GM21360 (cell line): ENCODE results near the gene ULK3.

Experiments used
- ATAC-seq: cut with Tn5 transposase; IDR thresholded peaks from one replicate; pipeline ENCODE4 v1.9.1; 2021; ENCODE audit warnings: mild to moderate bottlenecking, moderate library complexity; ENCODE audit not compliant: unreplicated experiment

Gene ULK3

DNA sequence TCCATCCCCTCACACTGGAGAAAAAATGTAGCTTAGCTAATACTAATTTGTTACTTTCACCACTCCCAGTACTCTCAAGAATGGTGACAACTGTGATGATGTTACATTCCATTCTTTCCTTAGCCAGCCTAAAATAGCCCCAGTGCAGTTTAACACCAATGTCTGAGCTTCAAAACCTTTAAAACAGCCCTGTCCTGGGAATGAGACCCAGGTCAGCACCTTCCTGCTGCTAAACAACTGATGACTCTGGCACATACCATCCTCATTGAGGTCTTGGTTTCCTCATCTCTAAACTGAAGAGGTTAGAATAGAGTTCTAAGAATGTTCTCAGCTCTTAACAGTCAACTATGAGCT lies 26.4 kb upstream of the ULK3 start:
- ATAC-seq, result no peak

DNA sequence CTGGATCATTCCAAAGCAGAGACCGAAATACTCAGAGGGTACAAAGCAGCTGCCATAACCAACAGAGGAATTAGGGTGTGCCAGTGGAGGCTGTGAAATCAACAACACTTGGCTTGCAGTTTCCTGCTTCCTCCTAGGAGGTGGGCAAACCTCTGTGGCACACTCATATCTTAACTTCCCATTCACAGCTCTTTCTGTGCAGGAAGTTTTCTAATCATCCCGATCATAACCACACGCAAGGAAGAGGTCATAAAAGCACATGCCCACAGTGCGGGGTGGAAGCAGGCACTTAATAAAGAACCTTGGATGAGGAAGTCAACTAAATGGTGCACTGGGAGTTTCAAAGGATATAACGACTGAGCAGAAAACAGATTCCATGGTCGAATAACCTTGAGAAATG lies 25.1 kb upstream of the ULK3 start:
- no peak for ATAC-seq

DNA sequence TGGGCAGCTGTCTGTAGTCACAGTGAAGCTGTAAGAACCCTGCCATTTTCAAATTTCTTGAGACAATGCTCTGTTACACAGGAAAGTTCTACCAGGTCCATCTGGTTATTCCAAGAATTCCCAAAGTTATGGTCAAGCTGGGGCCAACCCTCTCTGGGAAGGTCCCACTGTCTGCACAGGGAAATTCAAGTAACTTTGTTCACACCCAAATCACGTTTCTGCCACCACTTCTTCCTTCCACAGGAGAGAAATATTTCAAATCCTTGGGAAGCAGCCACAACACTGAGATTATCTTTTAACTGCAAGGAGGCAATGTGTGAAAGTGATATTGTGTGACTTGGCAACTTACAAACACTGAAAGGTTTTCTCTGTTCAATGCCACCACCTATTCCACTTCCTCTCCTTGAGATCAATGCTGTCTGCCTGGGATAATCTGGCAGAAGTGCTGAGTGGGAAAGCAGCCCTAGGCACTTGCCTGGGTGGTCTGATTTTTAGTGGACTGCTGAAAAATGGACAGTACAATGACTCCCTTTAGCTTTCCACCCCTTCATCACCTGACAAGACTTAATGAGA lies 24.6 kb upstream of the ULK3 start:
- ATAC-seq, result no peak

DNA sequence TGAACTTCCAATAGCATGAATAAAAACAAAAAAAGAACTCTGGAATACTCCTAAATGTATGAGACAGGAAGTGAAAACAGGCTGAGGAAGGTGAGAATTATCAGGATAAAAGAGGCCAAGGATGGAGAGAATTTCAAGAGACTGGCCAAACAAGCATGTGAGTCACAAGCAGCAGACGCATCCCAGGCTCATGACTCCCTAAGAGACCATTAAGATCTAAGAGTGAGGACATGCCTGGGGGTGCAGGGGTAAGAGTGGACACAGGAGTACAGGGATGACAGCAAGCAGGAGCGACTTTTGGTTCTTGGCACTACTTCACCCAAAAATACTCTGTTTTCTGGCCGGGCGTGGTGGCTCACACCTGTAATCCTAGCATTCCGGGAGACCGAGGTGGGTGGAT lies 23.1 kb upstream of the ULK3 start:
- no peak for ATAC-seq

DNA sequence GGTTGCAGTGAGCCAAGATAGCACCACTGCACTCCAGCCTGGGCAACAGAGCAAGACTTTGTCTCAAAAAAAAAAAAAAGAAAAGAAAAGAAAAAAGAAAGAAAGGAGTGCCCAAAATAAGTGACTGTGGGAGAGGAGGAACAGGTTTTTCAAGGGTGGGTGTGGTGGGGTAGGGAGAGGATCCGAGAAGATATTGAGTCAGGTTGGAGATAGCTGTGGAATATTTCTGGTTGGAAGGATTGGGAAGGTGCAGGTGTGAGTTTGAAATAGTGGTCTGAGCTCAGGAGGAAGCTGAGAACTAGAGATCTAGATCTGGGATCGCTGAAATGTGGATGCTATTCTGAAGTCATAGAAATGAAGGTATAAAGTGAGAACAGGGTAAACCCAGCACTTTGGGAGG lies 22.4 kb upstream of the ULK3 start:
- no peak for ATAC-seq

DNA sequence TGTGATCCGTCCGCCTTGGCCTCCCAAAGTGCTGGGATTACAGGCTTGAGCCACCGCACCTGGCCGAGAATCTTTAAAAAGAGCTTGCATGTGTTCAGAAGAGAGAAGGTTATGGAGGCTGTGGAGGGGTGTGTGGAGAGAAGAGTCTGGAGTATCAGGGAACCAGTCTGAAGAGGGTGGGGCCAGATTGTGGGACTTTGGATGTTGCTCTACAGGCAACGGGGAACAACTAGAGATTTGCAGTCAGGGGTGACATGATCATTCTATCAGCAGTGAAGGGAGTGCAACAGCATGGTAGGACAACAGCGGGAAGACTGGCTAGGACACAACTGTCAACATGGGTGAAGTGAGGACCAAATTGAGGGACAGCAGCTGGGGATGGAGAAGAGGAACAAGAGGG lies 21.3 kb upstream of the ULK3 start:
- no peak for ATAC-seq

DNA sequence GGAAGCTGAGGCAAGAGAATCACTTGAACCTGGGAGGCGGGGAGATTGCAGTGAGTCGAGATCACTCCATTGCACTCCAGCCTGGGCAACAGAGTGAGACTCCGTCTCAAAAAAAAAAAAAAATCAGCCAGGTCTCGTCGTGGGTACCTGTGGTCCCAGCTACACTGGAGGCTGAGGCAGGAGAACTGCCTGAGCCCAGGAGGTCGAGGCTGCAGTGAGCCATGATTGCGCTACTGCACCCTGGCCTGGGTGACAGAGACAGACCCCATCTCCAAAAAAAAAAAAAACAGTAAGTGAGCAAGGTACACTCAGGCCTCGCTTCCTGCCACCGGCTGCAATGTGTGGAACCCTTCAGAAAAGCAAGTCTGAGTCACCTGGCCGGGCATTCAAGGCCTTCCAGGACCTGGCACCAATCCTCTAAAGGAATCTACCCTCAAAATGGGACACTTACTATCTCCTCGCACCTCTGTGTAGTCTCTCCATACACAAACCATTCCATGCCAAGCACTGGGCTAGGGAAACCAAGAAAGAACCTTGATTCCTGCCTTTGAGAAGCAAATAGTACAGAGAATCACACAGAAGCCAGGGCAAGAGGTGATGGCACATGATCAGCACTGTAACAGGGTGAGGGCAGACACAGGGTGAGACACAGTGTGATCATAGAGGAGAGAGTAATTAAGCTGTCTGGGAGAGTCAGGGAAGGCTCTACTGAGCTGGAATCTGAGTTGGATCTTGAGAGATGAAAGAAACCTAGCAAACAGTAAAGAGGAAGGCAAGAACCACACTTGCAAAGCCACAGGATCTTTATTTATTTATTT lies 20.5 kb upstream of the ULK3 start:
- ATAC-seq, result no peak

DNA sequence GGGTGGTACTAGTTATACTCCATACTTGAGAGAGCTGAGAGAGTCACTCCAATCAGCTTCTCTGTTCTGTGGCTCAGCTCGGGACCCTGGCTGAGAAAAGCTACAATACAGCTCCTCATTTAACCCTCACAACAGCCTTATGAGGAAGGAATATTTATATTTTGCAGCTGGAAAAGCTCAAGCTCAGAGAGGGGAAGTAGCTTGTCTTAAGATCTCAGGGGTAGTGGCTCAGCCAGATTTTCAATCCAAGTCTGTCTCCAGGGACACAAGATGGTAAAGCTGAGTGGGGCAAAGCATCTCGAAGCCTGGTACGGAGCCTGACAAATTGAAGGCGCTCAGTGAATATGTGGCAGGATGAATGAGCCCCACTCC lies 15.4 kb upstream of the ULK3 start:
- no peak for ATAC-seq

DNA sequence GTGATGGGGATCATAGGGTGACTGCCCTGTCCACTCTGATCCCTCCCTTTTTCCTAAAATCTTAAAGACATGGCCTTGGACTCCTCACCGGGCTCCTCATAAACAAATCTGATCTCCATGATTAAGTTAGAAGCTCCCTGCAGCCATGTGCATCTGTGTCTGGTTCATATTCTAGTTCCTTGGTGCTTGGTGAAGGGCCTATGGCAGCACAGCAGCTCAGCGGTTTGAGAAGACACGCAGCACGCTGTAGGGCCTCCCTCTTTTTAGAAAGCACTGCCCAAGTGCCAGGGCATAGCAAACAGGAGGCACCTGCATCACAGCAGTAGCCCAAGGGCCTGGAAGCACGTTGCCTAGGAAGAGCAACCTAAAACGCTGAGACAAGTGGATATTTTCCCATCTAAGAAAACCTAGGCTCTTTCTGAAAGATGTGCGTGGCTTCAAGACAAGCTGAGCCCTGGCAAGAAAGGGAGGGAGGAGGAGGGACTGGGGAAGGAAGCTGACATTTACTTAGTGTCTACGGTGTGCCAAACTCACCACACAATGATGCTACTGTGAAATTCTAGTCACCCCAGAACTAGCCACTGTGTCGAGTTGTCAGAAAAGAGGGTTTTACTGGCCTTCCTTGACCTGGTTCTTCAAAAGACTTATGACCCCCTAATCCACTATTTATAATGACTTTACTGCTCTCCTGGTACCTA lies 14.9 kb upstream of the ULK3 start:
- ATAC-seq, result no peak

DNA sequence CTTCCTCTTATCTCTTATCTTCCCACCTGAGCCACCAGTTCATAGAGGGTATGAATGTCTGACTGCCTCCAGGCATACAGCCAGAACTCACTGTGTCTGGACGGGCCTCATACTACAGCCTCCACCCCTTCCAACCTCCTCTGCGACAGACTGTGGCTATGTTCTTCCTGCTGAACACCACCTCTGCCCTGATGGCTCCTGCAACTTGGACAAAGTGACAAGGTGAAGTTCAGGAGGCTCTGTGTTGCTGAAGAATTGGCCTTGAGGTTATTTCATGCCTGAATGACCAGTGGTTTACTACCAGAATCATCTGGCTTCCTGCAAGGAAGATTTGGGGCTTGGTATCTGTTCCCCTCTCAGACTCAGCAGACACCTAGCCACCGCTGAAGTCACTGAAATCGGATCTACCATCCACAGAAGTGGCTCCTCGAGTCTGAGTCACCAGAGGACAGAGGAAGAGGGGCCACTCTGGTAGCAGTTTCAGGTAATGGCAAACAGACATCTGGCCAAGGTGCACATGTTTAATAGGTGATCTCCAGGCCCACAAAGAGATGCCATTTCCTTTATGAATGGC lies 14.2 kb upstream of the ULK3 start:
- no peak for ATAC-seq

DNA sequence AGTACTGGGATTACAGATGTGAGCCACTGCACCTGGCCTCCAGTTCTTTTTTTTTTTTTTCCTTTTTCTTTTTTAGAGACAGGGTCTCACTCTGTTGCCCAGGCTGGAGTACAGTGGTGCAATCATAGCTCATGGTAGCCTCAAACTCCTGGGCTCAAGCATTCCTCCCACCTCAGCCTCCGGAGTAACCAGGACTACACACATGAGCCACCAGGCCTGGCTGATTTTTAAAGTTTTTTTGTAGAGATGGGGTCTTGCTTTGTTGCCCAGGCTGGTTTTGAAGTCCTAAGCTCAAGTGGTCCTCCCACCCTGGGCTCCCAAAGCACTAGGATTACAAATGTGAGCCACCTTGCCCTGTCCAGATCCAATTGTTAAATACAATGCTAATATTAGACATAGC lies 13.6 kb upstream of the ULK3 start:
- no peak for ATAC-seq

DNA sequence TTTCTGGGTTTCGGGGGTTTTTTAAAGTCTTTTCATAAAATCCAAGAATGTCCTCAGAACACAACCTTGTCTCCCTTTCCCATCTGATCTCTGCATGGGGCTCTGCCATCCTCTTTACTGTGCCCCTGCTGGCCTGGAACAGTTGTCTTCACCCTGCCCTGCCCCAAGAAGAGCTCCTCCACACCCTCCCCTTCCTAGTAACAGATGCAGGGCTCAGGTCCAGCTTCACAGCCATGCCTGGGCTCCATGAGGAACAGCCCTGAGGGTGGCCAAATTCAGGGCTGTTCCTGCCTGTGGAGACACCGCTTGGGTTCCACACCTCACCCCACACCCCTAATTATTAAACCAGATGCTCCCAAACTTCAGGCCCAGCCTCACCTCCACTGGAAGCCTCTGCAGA lies 12.9 kb upstream of the ULK3 start:
- no peak for ATAC-seq

DNA sequence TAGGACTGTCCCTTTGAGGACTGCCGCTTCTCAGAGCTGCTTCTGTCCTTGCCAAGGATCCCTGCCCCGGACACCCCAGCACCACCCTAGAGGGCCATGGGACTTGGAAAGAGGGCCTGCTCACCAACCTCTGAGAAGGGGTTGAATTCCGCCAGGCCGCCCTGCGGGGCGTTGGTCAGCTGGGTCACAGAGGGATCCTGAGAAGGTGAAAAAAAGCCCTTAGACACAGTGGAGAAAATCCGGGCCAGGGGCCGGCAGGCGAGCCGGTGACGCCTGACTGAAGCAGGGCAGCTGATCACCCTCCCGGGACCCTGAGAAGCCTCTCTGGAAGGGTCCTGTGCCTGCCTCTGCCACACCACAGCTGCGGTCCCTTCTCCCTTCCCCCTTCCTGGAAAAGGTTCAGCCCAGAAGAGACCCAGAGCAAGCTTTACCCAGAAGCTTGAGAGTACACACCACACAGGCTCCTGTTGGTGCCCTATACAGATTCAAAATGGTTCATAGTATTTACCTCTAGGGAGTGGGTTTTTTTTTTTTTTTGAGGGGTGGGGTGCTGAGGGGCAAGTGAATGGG lies 11.6 kb upstream of the ULK3 start:
- ATAC-seq, result no peak

DNA sequence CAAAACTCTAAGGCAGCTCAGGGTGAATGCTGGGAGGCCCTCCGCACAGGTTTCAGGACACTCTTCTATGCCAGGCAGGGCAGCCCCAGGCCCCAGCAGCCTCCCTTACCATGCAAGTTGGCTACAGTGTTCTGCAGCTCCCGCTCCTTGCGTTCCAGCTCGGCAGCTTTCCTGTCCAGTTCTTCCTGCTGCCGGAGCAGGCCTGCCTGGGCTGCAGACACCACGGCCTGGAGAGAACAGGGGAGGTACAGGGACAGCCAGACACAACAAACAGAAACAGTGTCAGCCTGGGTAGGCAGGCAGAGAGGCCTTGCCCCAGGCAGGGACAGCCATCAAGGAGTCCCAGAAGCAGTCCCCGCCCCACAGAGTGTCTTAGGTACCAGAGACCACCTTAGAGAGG lies 9.0 kb upstream of the ULK3 start:
- no peak for ATAC-seq

DNA sequence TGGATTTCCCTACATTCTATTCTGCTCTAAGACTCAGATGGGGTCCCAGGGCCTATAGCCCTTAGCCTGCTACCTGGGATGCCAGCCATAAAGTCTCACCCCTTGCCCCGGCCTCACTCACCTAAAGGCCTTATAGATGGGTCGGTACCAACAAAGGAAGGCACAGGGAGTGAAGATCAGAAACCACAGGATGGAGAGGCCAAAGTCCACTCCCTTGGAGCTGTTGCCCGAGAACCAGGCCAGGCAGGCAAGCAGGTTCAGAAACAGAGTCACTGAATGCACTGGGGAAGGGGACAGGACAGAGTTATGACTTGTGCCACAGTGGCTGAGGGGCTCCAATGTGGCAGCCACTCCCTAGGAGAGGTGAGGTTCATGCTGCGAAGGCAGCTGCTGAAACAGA lies 7.4 kb upstream of the ULK3 start:
- ATAC-seq, result no peak

DNA sequence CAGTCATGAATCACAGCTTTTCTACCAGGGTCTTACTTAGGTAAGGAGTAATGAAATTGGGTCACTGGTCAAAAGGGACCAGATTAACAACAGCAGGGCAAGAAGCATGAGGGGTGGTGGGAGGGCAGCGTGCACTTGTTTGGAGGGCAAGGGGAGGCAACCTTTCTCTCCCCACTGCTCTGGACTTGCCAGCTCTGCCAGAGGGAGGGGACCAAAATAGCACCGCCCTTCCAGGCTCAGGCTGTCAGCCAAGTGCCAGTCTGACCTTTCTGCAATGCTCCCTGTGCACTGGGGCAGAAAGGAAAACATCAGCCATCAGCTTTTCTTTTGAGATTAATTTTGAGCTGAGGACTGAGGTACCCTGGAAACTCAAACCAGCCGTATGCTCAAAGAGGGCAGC lies 4.5 kb upstream of the ULK3 start:
- no peak for ATAC-seq

DNA sequence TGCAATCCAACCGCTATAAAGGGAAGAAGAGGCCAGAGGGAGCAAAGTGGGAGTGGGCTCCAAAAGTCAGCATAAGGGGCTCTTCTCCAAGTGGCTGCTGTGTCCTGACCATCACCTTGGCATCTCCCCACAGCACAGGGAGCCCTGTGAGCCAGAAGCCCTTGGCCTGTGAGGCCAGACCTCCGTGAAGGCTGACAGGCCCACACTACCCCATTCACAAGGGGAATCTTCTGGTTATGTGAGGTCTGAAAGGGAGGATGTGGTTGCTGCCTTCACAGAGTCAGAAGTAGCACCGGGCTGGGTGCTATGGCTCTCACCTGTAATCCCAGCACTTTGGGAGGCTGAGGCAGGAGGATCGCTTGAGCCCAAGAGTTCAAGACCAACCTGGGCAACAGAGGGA lies 2.6 kb upstream of the ULK3 start:
- ATAC-seq, result no peak

DNA sequence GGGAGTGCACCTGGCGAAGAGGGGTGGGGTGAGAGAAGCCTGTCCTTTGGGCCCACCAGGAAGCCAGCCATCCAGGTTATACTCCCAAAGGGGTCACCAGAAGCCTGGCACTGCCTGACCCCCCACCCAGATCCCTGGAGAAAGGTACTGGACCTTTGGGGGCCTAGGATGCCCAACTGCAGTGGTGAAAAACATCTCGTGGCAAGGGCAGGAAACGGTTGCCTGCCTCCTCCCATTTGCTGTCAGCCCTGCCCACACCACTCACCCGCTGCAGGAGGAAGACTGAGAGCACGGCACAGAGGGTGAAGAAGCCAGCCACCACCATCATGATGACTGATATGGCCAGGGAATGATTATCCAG lies 2.2 kb upstream of the ULK3 start:
- ATAC-seq, result no peak

DNA sequence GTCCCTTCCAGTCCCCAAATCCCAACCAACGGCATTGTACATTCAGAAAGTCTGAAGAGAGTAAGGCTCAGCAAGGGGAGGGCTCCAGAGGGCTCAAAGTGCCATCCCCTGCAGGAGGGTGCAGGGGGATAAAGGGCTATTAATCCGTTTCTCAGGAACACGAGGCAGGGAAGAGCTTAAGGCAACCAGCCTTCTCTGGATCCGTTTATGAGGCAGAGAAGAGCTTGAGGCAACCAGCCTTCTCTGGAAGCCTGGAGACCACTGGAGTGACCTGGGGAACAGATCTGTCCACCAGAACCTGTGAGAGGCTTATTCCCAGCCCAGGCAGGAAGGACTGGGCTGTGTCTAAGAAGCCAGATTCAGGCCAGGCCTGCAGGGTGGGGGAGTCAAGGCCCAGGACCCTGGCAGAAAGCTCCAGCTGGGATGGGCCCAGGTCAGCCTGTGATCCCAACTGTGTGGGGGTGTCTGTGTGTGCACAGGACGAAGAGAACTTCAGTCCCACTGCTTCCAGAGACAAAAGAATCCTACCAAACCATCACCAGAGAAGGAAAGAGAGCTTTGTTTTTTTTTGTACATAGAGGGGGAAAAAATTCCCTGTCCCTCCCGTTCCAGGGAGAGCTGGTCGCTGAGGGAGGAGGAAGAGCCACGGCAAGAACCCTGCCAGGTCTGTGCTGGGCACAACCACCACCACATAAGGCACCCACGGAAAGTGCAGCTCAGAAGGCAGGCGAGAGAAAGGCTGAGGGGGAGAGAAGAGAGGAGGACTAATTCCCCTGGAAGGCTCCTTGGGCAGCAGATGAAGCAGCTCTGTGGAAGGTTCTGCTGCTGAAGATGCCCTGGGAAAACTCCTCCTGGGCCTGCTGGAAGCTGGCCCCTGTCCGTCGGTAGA lies 1.6 kb upstream of the ULK3 start:
- ATAC-seq, result no peak

DNA sequence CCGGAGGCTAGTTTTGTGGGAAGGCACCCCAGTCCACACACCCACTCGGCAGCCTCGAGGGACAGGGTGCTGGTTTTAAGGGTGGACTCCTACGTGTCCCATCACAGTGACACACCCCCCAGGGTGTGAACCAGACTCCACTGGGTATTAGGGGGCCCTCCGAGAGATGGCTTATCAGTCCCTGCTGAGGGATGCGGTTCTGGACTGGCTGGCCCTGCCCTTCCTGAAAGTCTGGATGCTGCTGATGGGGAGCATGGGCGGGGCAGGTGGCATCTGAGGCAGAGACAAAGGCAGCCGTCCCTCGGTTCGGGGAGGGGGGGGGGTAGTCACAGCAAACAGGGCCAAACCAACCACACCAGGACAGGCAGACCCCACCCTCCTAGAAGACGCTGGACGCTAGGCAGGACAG lies 939 bp upstream of the ULK3 start:
- ATAC-seq, result no peak

DNA sequence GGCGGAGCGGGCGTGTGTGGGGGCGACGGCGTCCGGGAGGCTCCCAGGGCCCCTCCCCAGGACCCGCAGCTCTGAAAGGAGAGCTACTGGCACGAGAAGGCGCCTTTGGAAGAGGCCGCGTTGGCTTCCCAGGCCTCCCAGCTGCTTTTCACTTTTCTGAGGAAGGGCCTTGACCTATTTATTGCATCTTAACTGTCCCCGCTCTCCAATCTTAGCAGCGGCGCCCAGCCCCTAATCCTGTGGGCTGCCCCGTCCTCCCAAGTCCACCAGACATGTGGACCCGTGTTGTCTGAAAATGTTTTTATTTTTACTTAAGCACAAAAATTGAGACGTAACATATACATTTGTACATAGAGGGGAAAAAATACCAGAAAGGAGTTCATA lies 481 bp upstream of the ULK3 start:
- no peak for ATAC-seq
